ENCODE measurements around the gene RSRC1. TPM values are rescaled to one million over a fixed set of nuclear protein-coding genes. Genes with fewer than 3 reads are reported as not detected.
"Not testable (repeated sequence)": the region's sequence is repeated elsewhere in the genome, so short reads cannot be mapped to it uniquely, and the experiment has no call there.

Gene RSRC1
- total RNA-seq, 2 donors from 2014 or later: 28.5 to 32.0 TPM

DNA sequence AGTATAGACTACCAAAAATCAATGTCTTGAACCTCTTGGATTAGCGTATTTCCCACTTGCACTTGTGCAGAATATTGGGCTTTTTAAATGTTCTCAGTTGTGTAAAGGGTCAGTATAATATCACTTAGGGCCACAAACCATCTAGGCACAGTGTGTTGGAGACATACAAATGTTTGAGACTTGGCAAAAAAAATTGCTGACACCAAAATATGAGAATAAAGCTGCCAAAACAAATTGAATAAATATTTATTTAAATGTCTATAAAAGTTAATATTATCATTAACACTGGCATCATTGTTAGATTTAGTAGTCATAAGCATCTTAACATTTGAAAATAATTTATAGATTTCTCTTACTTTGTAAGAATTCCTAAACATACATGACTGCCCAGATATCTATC, 430.2 kb downstream of the RSRC1 start:
- DNase-seq: no peak
- Histone ChIP-seq H3K27me3 (no peaks in the 10 kb centered on the region), H3K9ac (ENCODE audit: low read depth in 2 of 2, low read length in 2 of 2) (no peak overlapping the region), H3K36me3 (no peaks in the 10 kb centered on the region), H3K4me3 (no peak overlapping the region), H3K4me1 (no peaks in the 10 kb centered on the region), H3K27ac (no peak overlapping the region), H3K9me3 (no peaks in the 10 kb centered on the region)
- intact Hi-C loops (cut with DNase I): loop anchor here (5.0 kb wide), 1 partner anchor 102 kb away; the partner anchor contains the start of gene GFM1
- TF ChIP-seq, protein P1, sequence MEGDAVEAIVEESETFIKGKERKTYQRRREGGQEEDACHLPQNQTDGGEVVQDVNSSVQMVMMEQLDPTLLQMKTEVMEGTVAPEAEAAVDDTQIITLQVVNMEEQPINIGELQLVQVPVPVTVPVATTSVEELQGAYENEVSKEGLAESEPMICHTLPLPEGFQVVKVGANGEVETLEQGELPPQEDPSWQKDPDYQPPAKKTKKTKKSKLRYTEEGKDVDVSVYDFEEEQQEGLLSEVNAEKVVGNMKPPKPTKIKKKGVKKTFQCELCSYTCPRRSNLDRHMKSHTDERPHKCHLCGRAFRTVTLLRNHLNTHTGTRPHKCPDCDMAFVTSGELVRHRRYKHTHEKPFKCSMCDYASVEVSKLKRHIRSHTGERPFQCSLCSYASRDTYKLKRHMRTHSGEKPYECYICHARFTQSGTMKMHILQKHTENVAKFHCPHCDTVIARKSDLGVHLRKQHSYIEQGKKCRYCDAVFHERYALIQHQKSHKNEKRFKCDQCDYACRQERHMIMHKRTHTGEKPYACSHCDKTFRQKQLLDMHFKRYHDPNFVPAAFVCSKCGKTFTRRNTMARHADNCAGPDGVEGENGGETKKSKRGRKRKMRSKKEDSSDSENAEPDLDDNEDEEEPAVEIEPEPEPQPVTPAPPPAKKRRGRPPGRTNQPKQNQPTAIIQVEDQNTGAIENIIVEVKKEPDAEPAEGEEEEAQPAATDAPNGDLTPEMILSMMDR (IDR thresholded peaks at IDR 0.05): no peak

DNA sequence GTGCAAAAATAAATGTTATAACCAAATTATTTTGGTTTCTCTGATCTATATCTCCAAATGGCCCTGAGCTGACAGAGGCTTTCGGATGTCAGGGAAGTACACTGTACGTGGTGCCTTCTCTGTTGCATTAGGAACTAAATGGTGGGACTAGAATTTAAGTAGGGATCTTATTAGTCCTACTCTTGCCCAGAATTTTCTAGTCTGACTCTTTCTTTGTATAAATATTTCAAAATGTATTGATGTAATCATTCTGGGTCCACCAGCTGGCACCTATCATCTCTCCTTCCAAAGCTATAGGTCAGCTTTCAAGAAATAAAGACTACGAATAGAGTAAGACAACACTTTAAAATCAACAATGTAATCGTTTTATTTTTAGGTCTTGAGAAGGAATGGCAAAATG, 438.8 kb downstream of the RSRC1 start:
- Histone ChIP-seq H3K9ac (ENCODE audit: low read depth in 2 of 2, low read length in 2 of 2) (no peak overlapping the region), H3K4me3 (no peak overlapping the region), H3K4me1 (no peaks in the 10 kb centered on the region), H3K27ac (no peak overlapping the region), H3K9me3 (no peaks in the 10 kb centered on the region), H3K36me3 (no peaks in the 10 kb centered on the region), H3K27me3 (no peaks in the 10 kb centered on the region)
- intact Hi-C loops (cut with DNase I): no loop called here
- TF ChIP-seq, protein P1 (IDR thresholded peaks at IDR 0.05): no peak
- DNase-seq: no peak

DNA sequence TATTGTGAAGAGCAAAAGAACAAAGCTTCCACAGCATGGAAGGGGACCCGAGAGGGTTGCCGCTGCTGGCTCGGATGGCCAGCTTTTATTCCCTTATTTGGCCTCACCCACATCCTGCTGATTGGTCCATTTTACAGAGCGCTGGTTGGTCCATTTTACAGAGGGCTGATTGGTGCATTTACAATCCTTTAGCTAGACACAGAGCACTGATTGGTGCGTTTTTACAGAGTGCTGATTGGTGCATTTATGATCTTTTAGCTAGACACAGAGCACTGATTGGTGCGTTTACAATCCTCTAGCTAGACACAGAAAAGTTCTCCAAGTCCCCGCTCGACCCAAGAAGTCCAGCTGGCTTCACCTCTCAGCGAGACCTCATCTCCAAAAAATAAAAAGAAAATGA, 440.0 kb downstream of the RSRC1 start:
- H3K27me3 ChIP-seq; intact Hi-C loops (cut with DNase I); DNase-seq; H3K9ac ChIP-seq (ENCODE audit: low read depth in 2 of 2, low read length in 2 of 2); H3K9me3 ChIP-seq; H3K36me3 ChIP-seq; H3K27ac ChIP-seq; H3K4me1 ChIP-seq; H3K4me3 ChIP-seq: not testable (repeated sequence)

DNA sequence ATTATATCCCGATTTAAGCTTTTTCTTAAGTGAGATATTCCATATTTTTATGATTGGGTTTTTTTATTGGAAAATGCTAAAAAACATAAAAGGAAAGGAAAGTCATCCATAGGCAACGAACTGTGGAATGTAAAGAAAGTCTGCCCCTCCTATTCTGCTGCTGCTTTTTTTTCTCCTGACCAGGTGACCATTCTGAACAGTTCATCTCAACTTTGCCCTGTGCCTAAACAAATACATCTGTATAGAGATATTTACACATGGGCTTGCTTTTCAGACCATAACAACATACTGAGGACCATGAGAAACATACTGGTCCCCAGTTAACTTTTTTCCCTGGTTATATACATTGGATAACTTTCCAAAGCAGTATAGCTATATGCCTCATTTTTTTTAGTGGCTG, 442.2 kb downstream of the RSRC1 start:
- Histone ChIP-seq H3K36me3 (no peaks in the 10 kb centered on the region), H3K4me1 (no peaks in the 10 kb centered on the region), H3K9ac (ENCODE audit: low read depth in 2 of 2, low read length in 2 of 2) (no peak overlapping the region), H3K4me3 (no peak overlapping the region), H3K9me3 (no peaks in the 10 kb centered on the region), H3K27me3 (no peaks in the 10 kb centered on the region), H3K27ac (no peak overlapping the region)
- TF ChIP-seq, protein P1 (IDR thresholded peaks at IDR 0.05): no peak
- intact Hi-C loops (cut with DNase I): no loop called here
- no peak for DNase-seq

DNA sequence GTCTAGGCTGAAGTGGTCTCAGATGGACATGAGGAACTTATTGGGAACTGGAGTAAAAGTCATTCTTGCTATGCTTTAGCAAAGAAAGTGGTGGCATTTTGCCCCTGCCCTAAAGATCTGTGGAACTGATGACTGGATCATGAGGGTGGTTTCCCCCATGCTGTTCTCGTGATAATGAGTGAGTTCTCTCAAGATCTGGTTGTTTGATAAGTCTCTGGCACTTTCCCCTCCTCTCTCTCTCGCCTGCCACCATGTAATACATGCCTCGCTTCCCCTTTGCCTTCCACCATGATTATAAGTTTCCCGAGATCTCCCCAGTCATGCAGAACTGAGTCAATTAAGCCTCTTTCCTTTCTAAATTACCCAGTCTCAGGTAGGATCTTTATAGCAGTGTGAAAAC, 449.6 kb downstream of the RSRC1 start:
- DNase-seq: no peak
- Histone ChIP-seq H3K27ac (no peak overlapping the region), H3K36me3 (no peaks in the 10 kb centered on the region), H3K9me3 (no peaks in the 10 kb centered on the region), H3K9ac (ENCODE audit: low read depth in 2 of 2, low read length in 2 of 2) (no peak overlapping the region), H3K4me1 (no peaks in the 10 kb centered on the region), H3K27me3 (no peaks in the 10 kb centered on the region), H3K4me3 (no peak overlapping the region)
- TF ChIP-seq, protein P1 (IDR thresholded peaks at IDR 0.05): no peak
- intact Hi-C loops (cut with DNase I): no loop called here

DNA sequence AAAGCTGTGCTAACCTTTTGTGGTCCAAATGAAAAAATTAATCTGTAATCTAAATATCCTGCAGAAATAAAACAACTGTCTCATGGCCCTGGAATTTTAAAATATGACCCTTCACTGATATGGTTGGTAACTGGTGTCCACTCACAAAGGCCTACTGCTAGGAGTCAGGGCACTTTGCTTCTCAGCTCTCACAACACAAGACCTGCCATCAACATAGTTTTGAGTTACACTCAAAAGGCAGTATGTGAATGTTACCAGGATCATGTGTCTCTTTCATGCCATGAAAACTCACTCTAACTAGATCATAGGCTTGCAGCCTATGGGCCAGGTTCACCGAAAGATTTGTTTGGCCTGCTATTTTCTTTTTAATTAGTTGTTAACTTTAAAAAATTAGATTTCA, 451.1 kb downstream of the RSRC1 start:
- H3K4me3 ChIP-seq: no peak overlapping the region
- no peaks in the 10 kb centered on the region for H3K4me1 ChIP-seq
- H3K27me3 ChIP-seq: no peaks in the 10 kb centered on the region
- TF ChIP-seq, protein P1 (IDR thresholded peaks at IDR 0.05): no peak
- no peak overlapping the region for H3K9ac ChIP-seq (ENCODE audit: low read depth in 2 of 2, low read length in 2 of 2)
- intact Hi-C loops (cut with DNase I): no loop called here
- DNase-seq: no peak
- no peaks in the 10 kb centered on the region for H3K9me3 ChIP-seq
- no peak overlapping the region for H3K27ac ChIP-seq
- no peaks in the 10 kb centered on the region for H3K36me3 ChIP-seq
